CD4-positive, alpha-beta T cell (primary cell): ENCODE data around the gene SCGB1A1. TPM values are rescaled to one million over a fixed set of nuclear protein-coding genes. Genes with fewer than 3 reads are reported as not detected.

ENCODE experiments used
- ATAC-seq: fragments of 200-7000 bp; cut with Tn5 transposase; one replicate; pipeline ENCODE4 v1.10.0; 2022; ENCODE audit warnings: mild to moderate bottlenecking; ENCODE audit not compliant: poor library complexity
- CTCF ChIA-PET: fragments of 350-600 bp; sonication (Branson Sonifier 250); formaldehyde crosslinking; loops from one replicate; lab custom pipeline; 2021; ENCODE audit warnings: antibody characterized with exemption, inconsistent platforms; lab: Charles Lee
- POLR2A ChIA-PET: fragments of 350-600 bp; sonication (Branson Sonifier 250); formaldehyde crosslinking; loops from one replicate; lab custom pipeline; 2021; ENCODE audit warnings: antibody characterized with exemption, inconsistent platforms; lab: Charles Lee
- DNase-seq, 14 experiments: peaks; one replicate each; pipeline ENCODE4 v3.0.0-alpha.2; 2013 to 2020; ENCODE audit warnings: mixed read lengths in 2 of 14
- H3K27ac ChIP-seq, 2 donors: one replicate each; pipeline versions ENCODE4 v1.5.1 to v1.7.0; 2013; ENCODE audit warnings: low read length in 2 of 2, low read depth in 1 of 2, mild to moderate bottlenecking in 1 of 2
- H3K27me3 ChIP-seq, 2 experiments: 1 replicate in 1 of 2; 2 replicates in 1 of 2; pipeline versions ENCODE4 v1.6.1 to v1.7.0; 2013; ENCODE audit warnings: low read length in 2 of 2, control low read depth in 1 of 2, mild to moderate bottlenecking in 1 of 2, moderate library complexity in 1 of 2; ENCODE audit not compliant: insufficient read depth in 2 of 2, control insufficient read depth in 1 of 2
- H3K36me3 ChIP-seq: one replicate; pipeline ENCODE4 v1.6.1; 2013; ENCODE audit warnings: low read length, control low read depth; ENCODE audit not compliant: insufficient read depth
- H3K4me1 ChIP-seq: one replicate; pipeline ENCODE4 v1.6.1; 2013; ENCODE audit warnings: low read length, control low read depth; ENCODE audit not compliant: insufficient read depth
- H3K4me3 ChIP-seq: one replicate; pipeline ENCODE4 v1.5.1; 2013; ENCODE audit warnings: mild to moderate bottlenecking, low read length, moderate library complexity
- H3K9me3 ChIP-seq, 2 experiments: 1 replicate in 1 of 2; 2 replicates in 1 of 2; pipeline versions ENCODE4 v1.6.1 to v1.7.0; 2013; ENCODE audit warnings: low read length in 2 of 2, mild to moderate bottlenecking in 2 of 2, control low read depth in 1 of 2, moderate library complexity in 1 of 2; ENCODE audit not compliant: control insufficient read depth in 1 of 2, insufficient read depth in 1 of 2
- H3K27ac Mint-ChIP-seq: one replicate; pipeline ENCODE4 v1.8.0; 2020; ENCODE audit warnings: mixed read lengths
- H3K27me3 Mint-ChIP-seq: one replicate; pipeline ENCODE4 v1.8.0; 2021; ENCODE audit warnings: mixed read lengths
- H3K36me3 Mint-ChIP-seq: one replicate; pipeline ENCODE4 v1.8.0; 2021; ENCODE audit warnings: low read depth, mixed read lengths
- H3K4me1 Mint-ChIP-seq: one replicate; pipeline ENCODE4 v1.8.0; 2021; ENCODE audit warnings: low read depth, mixed read lengths
- H3K4me3 Mint-ChIP-seq: one replicate; pipeline ENCODE4 v1.8.0; 2020; ENCODE audit warnings: mild to moderate bottlenecking, mixed read lengths
- H3K9me3 Mint-ChIP-seq: one replicate; pipeline ENCODE4 v1.8.0; 2020; ENCODE audit warnings: mixed read lengths
- intact Hi-C, 2 experiments: fragments of 100-400 bp; cut with DNase I in 1 of 2; cut with micrococcal nuclease in 1 of 2; formaldehyde crosslinking; loops; one replicate each; pipeline versions ENCODE4 v1.15.1 to v1.9.0; 2023 to 2025; cut with DNase I, micrococcal nuclease
- total RNA-seq, 174 experiments: library from RNA in 2 of 174; stranded (reverse) in 2 of 174; gene quantifications; one replicate each; pipeline ENCODE4 v1.2.3 and lab custom pipeline; 2021 to 2026
- TF ChIP-seq, protein P1 (sequence below): fragments of 200-600 bp; IDR thresholded peaks from one replicate; pipeline ENCODE4 v1.8.0; 2022; ENCODE audit warnings: antibody characterized with exemption, mild to moderate bottlenecking

SCGB1A1 gene
- total RNA-seq, 2 experiments from 2014 or later: not detected

DNA sequence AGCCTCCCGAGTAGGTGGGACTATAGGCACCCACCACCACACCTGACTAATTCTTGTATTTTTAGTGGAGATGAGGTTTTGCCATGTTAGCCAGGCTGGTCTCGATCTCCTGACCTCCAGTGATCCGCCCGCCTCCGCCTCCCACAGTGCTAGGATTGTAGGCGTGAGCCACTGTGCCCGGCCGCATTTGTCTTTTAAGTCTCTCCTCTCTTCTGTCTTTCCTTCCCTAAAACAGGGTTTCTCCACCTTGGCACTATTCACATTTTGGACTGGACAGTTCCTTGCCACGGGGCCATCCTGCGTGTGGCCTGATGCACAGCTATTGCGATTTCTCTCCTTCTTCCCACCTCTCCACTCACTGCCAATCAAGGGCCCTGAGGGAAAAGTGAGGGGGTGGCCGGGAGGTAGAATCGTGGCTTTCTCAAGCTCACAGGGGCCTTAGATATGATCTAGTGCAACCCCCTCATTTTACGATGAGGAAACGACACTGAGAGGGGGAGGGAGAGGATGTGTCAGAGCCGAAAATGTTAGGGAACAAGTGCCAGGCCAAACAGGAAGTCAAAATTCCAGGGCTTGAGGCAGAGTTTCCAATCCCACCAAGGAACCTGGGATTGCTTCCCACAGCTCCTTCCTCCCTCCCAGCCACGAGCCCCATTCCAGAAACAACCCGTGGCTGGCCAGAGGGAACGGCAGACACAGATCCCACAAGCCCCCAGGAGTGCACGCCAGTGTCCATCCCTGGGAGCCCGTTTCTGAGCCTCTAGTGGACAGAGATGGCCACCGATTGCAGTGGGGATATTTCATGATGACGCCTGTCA, 21.2 kb downstream of the SCGB1A1 start:
- no peak overlapping the region for H3K27ac ChIP-seq
- no peaks in the 10 kb centered on the region for H3K36me3 Mint-ChIP-seq
- peaks cover 23% of the 10 kb centered on the region for H3K4me1 Mint-ChIP-seq
- DNase-seq (no peak), ATAC-seq (no peak)
- H3K36me3 ChIP-seq: no peaks in the 10 kb centered on the region
- intact Hi-C loops: no loop called here
- no peak overlapping the region for H3K4me3 ChIP-seq
- POLR2A ChIA-PET: no interaction called here
- H3K9me3 ChIP-seq: no peaks in the 10 kb centered on the region
- TF ChIP-seq, protein P1, sequence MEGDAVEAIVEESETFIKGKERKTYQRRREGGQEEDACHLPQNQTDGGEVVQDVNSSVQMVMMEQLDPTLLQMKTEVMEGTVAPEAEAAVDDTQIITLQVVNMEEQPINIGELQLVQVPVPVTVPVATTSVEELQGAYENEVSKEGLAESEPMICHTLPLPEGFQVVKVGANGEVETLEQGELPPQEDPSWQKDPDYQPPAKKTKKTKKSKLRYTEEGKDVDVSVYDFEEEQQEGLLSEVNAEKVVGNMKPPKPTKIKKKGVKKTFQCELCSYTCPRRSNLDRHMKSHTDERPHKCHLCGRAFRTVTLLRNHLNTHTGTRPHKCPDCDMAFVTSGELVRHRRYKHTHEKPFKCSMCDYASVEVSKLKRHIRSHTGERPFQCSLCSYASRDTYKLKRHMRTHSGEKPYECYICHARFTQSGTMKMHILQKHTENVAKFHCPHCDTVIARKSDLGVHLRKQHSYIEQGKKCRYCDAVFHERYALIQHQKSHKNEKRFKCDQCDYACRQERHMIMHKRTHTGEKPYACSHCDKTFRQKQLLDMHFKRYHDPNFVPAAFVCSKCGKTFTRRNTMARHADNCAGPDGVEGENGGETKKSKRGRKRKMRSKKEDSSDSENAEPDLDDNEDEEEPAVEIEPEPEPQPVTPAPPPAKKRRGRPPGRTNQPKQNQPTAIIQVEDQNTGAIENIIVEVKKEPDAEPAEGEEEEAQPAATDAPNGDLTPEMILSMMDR: no peak
- no peak overlapping the region for H3K27ac Mint-ChIP-seq
- CTCF ChIA-PET: interaction anchor here (0.9 kb wide), 1 partner anchor 15 kb away, joined by 3 read pairs; no protein-coding TSS in a partner anchor
- no peaks in the 10 kb centered on the region for H3K27me3 ChIP-seq
- peaks cover 5% of the 10 kb centered on the region for H3K27me3 Mint-ChIP-seq
- no peak overlapping the region for H3K4me3 Mint-ChIP-seq
- peaks cover 17% of the 10 kb centered on the region for H3K4me1 ChIP-seq
- H3K9me3 Mint-ChIP-seq: no peaks in the 10 kb centered on the region

DNA sequence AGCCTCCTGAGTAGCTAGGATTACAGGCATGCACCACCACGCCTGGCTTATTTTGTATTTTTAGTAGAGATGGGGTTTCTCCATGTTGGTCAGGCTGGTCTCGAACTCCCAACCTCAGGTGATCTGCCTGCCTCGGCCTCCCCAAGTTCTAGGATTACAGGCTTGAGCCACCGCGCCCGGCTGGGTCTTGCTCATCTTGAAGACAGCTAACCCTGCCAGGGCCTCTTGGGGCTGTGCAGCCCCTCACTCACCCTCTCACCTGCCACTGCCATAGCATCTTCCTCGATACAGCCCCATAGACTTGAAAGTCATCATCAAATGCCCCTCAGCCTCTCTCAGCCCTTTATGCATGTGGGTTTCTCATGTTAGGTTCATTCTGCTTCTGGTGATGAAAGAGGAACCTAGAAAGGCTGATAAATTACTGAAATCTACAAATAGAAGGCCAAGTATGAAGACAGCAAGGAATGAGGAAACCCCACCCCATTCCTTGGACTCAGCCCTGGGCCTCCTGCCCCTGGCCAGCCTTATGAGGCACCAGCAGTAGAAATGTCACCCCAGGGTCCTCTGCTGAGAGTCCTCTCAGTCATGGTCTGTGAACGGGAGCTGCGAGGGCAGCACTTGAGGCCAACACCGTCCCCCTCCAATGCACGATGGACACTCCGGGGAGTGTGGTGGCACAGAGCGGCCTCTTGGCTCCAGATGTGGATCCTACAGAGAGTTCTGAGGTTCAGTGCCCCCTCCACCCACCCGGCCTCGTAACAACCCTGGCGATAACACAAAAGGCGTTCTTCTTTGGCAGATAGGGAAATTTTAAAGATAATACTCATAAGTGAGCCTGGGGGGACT, 24.8 kb downstream of the SCGB1A1 start:
- intact Hi-C loops: no loop called here
- Mint-ChIP-seq H3K27ac (no peak overlapping the region), H3K27me3 (peaks cover 34% of the 10 kb centered on the region), H3K36me3 (no peaks in the 10 kb centered on the region), H3K4me3 (peak overlapping the region; percentile 73), H3K9me3 (no peaks in the 10 kb centered on the region), H3K4me1 (peaks cover 12% of the 10 kb centered on the region)
- no peak overlapping the region for H3K4me3 ChIP-seq
- ATAC-seq (no peak), DNase-seq (peak in 1 of 14 experiments; percentile 33)
- peaks cover 12% of the 10 kb centered on the region for H3K4me1 ChIP-seq
- H3K9me3 ChIP-seq: no peaks in the 10 kb centered on the region
- TF ChIP-seq, protein P1: no peak
- no peaks in the 10 kb centered on the region for H3K36me3 ChIP-seq
- ChIA-PET POLR2A (no interaction called here), CTCF (interaction anchor here (1.3 kb wide), 1 partner anchor 117 kb away, joined by 4 read pairs; no protein-coding TSS in a partner anchor)
- H3K27ac ChIP-seq: no peak overlapping the region
- H3K27me3 ChIP-seq: peaks cover 0 to 3% of the 10 kb centered on the region in 2 experiments

DNA sequence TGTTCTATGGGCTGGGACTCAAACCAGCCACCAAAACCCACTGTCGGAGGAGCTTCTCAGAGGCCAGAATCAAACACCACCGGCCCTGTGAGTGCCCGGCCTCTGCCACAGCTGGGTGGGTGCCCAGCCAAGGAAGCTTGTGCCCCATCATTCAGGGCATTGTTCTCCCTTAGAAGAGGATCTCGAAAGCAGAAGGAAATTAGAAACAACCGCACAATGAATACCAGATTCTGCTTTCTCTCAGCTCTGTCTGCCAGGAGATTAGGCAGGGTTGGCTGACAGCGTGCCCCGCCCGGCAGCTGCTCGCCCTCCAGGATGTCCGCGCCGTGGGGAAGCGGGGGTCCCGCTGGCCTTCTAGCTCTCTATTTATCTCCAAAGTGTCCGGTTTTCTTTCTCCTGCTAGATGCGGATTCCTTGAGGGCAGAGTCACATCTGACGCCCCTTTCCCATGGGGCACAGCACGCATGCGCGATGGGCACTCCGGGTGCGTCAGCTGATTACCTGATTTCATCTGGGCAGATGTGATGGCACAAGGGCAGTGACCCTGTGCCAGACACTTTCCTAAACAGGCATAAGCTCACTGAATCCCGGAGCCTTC, 25.5 kb downstream of the SCGB1A1 start:
- peaks cover 0 to 3% of the 10 kb centered on the region in 2 experiments for H3K27me3 ChIP-seq
- DNase-seq: peak in 10 of 14 experiments; percentile 2 to 58 (median 11)
- peak; percentile 29 for ATAC-seq
- Mint-ChIP-seq H3K27me3 (peaks cover 34% of the 10 kb centered on the region), H3K9me3 (no peaks in the 10 kb centered on the region), H3K4me3 (peak overlapping the region; percentile 73), H3K36me3 (no peaks in the 10 kb centered on the region), H3K4me1 (peaks cover 12% of the 10 kb centered on the region), H3K27ac (no peak overlapping the region)
- no peak overlapping the region for H3K27ac ChIP-seq
- H3K36me3 ChIP-seq: no peaks in the 10 kb centered on the region
- H3K9me3 ChIP-seq: no peaks in the 10 kb centered on the region
- POLR2A ChIA-PET: no interaction called here
- CTCF ChIA-PET: interaction anchor here (1.3 kb wide), 1 partner anchor 116 kb away, joined by 4 read pairs; no protein-coding TSS in a partner anchor
- H3K4me1 ChIP-seq: peaks cover 12% of the 10 kb centered on the region
- H3K4me3 ChIP-seq: peak overlapping the region; percentile 39
- TF ChIP-seq, protein P1: no peak
- intact Hi-C loops: no loop called here
